ENCODE measurements around the gene BAHCC1. TPM values are rescaled to one million over a fixed set of nuclear protein-coding genes. Genes with fewer than 3 reads are reported as not detected.
A peak's percentile ranks its signal among the peaks of the same experiment; 100 is the strongest.

BAHCC1 gene
- total and polyA plus RNA-seq, 2 of the 4 experiments (the other 2 are of a cell fraction), result 0.36 to 7.8 TPM

- H3K14ac ChIP-seq (replicated peaks; ENCODE audit: low read depth, low read length), result no peak overlapping the region
- H3K9me1 ChIP-seq (ENCODE audit: insufficient read depth, low read length), result peaks cover 24% of the 10 kb centered on the region
- no TSS peak for BruUV-seq (replicated peaks)
- no peak overlapping the region for H3K9ac ChIP-seq (ENCODE audit: low read depth, low read length)
- ChIA-PET CTCF (no interaction called here), POLR2A (ENCODE audit: unreplicated experiment) (no interaction called here)
- peaks cover 14% of the 10 kb centered on the region for H4K20me1 ChIP-seq (ENCODE audit: insufficient read depth, low read length)
- no peak overlapping the region for H2BK120ac ChIP-seq (ENCODE audit: low read depth, low read length)
- no peak overlapping the region for H3K4me3 ChIP-seq (ENCODE audit: insufficient read depth, low read depth, low read length)
- H2BK5ac ChIP-seq (ENCODE audit: low read depth, low read length, poor library complexity, severe bottlenecking), result no peak overlapping the region
- H2AK9ac ChIP-seq (replicated peaks; ENCODE audit: low read depth, low read length, poor library complexity), result peak overlapping the region; percentile 9
- no peak overlapping the region for H3K4ac ChIP-seq (ENCODE audit: low read depth, low read length)
- intact Hi-C loops (cut with micrococcal nuclease), result no loop called here
- TF ChIP-seq CHD1 (IDR thresholded peaks at IDR 0.05; ENCODE audit: low read depth, low read length) (no peak), MXI1 (IDR thresholded peaks at IDR 0.05; ENCODE audit: borderline replicate concordance, low read depth, low read length) (no peak)
- H3K23ac ChIP-seq (ENCODE audit: low read depth, low read length), result no peak overlapping the region
- H3K27me3 ChIP-seq (ENCODE audit: control insufficient read depth, insufficient read depth, low read length), result no peaks in the 10 kb centered on the region
- no peak overlapping the region for H2AFZ ChIP-seq (replicated peaks; ENCODE audit: low read length, poor library complexity)
- no peak overlapping the region for H4K5ac ChIP-seq (ENCODE audit: low read depth, low read length)
- H2BK15ac ChIP-seq (ENCODE audit: low read depth, low read length), result no peak overlapping the region
- peaks cover 10 to 59% of the 10 kb centered on the region in 2 experiments for H3K79me1 ChIP-seq (ENCODE audit: low read depth in 1 of 2, low read length in 2 of 2)
- H3K36me3 ChIP-seq (ENCODE audit: control insufficient read depth, insufficient read depth, low read length), result no peaks in the 10 kb centered on the region
- H3K9me3 ChIP-seq (ENCODE audit: control insufficient read depth, insufficient read depth, low read length), result no peaks in the 10 kb centered on the region
- H3K4me2 ChIP-seq (ENCODE audit: low read depth, low read length), result no peak overlapping the region
- ATAC-seq (ENCODE audit: low read depth) (no peak), DNase-seq (no peak)
- peak overlapping the region; percentile 97 for H2AK5ac ChIP-seq (ENCODE audit: low read depth, low read length)
- H3K18ac ChIP-seq (ENCODE audit: low read depth, low read length), result no peak overlapping the region
- 93% methylated on average over 3 of the region's 15 CpGs; no CpG with 5 or more reads in 1 of the 2 experiments for WGBS, 2 experiments (ENCODE audit: extremely low coverage in 2 of 2, insufficient read length in 1 of 2)
- in situ Hi-C loops (cut with MboI; ENCODE audit: low sequenced_read_pairs), result no loop called here
- no peak overlapping the region for H4K8ac ChIP-seq (ENCODE audit: low read depth in 2 of 2, low read length in 2 of 2)
- H4K91ac ChIP-seq (ENCODE audit: insufficient read depth, low read depth, low read length), result no peak overlapping the region
- H3K27ac ChIP-seq (ENCODE audit: insufficient read depth, low read length), result no peak overlapping the region
- dilution Hi-C loops (cut with HindIII; ENCODE audit: low sequenced_read_pairs, unreplicated experiment), result no loop called here
- H3K56ac ChIP-seq (ENCODE audit: extremely low read depth, insufficient read depth, low read length), result no peak overlapping the region
- H3K4me1 ChIP-seq (ENCODE audit: control insufficient read depth, insufficient read depth, low read length), result peaks cover 29% of the 10 kb centered on the region
- peak overlapping the region; percentile 22; the same call in 1 of the 2 replicates for H2BK20ac ChIP-seq (ENCODE audit: low read depth, low read length)
Observed at GRCh38 chr17:81415681-81416080, 20.4 kb downstream of the BAHCC1 start.
